ENCODE data around the gene KAZN. TPM values are rescaled to one million over a fixed set of nuclear protein-coding genes. Genes with fewer than 3 reads are reported as not detected.
A peak's percentile ranks its signal among the peaks of the same experiment; 100 is the strongest.

KAZN gene
- polyA plus RNA-seq, 4 donors, result 14.1 to 44.8 (median 34.2) TPM

DNA sequence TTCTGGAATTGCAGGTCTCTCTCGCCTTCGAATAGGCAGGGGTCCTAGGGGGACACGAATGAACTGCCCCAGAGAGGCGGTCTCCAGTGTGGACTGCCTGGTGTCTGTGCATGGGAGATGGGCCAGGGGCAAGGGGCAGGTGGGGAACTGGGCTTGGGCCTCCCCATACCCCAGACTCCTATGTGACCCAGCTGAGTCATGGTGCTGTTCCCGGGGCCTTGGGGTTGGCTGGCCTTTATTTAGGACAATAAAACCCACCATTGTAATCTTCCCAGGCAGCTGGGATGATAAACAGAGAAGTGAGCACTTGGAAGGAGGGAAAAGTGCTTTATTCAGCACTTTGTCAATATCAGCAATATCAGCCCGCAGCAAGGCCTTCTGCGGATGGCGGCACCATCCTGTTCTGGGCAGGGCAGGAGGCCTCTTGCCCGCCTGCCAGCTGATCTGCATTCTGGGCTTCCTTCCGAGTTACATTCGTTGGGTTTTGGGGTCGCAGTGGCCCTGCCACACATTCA lies 346.0 kb downstream of the KAZN start:
- no peak for DNase-seq (ENCODE audit: low read depth in 4 of 4, low spot score in 3 of 4)

DNA sequence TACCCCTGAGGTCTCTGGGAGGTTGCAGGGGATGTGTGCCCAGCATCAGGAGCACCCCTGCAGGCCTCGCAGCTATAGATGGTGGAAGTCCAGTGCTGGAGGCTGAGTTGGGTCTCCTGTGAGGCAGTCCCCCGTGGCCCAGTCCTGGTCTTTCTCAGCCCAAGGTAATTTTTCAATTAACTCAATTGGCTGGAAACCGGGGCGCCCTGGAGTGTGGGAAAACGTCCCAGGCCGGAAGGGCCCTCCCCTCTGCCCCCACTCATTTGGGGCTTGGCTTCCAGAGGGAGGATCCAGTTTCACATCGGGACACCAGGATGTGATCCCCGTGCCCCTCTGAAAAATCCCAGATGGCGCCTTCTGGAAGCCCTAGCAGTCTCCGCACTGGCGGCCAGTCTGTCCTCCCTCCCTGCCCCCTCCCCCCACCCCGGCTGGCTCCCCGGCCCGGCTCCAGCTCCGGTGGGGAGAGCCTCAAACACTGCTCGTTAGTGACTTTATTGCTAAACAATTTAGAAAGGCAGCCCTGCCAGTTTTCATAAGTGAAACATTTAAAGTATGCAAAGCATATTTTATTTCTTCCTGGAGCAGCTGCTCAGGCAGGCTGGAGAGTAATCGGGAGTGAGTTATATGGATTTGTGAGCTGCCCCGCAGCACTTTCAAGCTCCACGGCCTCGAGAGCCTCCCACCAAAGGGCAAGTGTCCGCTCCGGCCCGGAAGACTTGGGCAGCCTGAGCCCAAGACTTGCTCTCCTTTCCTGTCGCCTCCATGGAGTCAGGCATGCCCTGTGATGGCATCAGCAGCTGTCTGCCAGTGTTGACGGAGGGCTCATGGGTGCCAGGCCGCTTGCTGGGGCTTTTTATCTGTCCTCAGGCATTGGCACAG lies 346.9 kb downstream of the KAZN start:
- peak in 2 of 4 donors; percentile 70 to 79 for DNase-seq (ENCODE audit: low read depth in 4 of 4, low spot score in 3 of 4)

DNA sequence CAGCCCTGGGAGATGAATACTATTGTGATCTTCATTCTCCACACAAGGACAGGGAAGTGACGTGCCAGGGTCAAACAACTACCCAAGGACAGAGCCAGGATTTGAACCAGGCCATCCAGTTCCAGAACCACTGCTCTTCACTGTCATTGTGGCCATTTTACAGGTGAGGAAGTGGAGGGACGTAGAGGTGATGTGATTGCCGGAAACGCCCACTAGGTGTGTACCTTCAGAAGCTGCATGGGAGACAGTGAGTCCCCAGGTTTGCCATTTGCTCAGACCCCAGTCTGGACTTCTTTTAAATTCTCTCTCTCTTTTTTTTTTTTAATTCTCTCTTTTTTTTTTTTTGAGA lies 347.5 kb downstream of the KAZN start:
- no peak for DNase-seq (ENCODE audit: low read depth in 4 of 4, low spot score in 3 of 4)

DNA sequence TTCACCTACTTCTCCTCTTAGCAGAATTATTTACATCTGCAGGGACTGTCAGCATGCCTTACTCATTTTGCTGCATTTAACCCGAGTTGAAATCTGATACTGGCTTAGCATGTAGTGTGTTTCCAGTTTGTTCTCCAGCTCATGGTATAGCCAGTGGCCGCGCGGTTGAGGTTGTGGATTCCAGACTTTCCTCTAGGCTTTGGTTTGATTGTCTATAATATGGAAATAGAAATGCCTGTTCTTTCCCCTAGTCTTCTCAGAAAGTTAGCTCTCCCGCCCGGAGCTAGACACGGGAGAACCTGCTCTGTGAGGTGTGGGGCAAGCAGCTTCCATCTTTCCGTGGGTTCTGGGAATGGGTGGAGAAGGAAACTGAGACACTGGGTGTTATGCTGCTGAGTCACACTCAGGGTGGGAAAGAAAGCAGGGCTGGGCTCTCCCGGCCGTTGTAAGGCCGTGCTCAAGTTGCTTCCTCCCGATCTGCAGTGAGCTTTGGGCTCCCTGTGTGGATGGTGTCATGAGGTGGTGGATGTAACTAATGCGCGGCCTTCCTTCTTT lies 348.3 kb downstream of the KAZN start:
- DNase-seq (ENCODE audit: low read depth in 4 of 4, low spot score in 3 of 4), result no peak

DNA sequence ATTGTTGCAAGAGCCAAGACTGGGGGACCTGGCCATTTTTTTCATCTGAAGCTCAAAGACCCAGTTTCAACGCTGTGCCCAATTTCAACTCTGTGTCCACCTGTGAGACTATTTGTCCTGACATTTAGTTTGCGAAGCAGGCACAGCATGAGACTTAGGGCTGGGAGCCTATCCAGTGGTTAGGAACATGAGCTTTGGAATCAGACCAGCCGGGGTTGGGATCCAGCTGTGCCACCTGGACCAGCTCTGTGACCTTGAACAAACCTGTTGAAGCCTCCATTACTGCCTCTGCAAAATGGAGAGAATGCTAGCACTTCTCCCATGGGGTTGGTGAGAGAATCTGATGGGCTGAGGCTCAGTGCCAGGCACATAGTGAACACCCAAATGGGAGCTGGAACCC lies 348.9 kb downstream of the KAZN start:
- DNase-seq (ENCODE audit: low read depth in 4 of 4, low spot score in 3 of 4), result no peak

DNA sequence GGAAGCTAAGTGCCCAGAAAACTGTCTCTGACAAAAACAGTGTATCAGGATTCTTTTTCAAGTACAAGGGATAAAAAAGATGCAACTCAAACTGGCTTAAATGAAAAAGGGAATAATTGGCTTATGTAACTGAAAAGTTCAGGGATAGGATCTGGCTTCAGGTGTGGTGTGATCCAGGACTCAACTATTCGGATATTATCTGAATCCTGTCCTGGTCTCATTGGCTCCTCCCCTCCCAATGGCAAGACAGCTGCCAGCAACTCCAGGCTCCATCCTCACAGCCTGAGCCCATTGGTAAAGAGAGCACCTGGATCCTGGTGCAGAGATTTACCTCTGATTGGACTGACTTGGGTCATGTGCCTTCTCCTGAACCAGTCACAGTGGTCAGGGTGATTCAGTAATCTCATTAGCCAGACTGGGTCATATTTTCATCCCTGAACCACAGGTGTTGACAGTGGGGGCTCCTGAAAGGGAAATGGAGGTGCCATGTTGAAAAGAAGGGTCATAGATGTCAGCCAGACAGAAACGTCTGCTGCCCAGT lies 349.7 kb downstream of the KAZN start:
- no peak for DNase-seq (ENCODE audit: low read depth in 4 of 4, low spot score in 3 of 4)

DNA sequence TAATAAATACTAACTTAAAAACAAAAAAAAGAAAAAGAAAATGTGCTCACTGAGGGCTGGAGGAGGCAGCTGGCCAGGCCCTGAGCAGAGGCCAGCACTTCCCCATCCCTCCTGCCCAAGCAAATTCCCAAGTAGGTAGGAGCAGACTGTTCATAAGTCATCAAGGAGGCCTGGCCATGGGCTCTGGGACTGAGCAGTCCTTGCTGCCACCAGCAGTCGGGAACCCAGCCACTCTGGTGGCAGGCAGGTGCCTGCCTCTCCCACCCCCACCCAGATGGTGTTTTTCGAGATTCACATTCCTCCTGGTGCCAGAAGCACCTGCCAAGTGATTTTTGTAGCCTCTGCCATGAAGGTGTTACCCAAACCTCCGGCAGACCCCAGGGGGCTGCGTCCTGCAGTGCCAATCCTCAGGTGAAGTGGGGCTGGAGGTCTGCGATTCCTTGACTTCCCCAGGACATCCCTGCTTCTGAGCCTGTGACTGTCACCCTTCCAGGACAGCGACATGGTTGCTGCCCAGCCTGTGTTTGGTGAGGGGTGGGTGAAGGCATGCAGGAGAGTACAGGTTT lies 350.9 kb downstream of the KAZN start:
- DNase-seq (ENCODE audit: low read depth in 4 of 4, low spot score in 3 of 4), result no peak

DNA sequence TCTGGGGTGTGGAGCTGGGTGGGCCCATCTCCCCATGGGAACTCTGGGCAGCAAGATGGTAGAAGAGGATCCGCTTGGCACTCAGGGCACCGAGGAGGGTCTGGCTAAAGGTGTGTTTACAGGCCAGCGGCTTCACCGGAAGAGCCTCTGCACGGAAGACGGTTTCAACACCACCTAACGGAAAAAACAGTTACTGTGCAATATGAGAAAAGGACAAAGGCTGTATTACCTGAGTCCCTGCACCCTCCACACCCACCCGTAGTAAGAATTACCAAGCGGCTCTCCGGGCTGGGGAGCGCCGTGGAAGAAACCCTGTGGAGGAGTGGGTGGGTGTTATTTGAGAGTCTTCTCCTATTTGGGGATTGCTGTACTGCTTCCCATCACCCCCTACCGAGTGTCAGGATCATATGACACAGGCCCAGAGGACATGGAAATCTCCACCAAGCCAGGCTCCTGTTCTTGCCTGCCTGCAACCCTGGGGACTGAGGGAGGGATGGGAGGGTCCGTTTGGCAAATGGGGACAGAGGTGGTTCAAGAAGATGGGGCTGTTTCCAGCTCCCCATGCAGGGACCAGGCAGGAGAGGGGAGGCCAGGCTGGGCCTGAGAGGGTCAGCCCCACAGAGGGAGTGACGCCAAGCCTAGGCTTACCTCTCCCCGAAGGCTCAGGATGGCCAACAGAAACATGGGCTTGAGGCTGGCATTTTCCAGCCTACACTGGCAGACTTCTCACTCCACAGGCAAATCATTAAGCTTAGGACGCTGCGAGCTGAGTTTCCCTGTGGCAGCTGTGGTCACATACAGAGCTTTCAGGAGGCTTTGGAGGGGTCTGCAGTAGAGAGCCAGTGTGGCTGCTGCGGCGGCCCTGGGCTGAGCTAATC lies 351.6 kb downstream of the KAZN start:
- DNase-seq (ENCODE audit: low read depth in 4 of 4, low spot score in 3 of 4), result no peak

DNA sequence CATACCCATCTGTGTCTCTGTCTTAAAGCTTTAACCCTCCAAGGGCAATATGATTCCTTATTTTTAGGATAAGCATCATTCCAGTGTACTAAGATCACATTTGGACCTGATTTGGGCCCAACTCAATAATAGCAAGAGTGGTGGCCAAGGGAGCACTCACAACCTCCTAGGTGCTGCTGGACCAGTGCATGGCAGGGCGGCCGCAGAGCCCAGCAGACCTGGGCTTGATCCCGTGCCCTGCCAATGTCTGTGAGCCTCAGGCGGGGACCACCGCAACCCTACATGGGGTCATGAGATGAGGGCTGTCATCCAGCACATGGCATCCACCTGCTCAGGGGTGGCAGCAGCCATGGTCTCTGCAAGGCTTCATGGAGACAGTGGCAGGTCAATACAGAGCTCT lies 353.3 kb downstream of the KAZN start:
- DNase-seq (ENCODE audit: low read depth in 4 of 4, low spot score in 3 of 4), result no peak

DNA sequence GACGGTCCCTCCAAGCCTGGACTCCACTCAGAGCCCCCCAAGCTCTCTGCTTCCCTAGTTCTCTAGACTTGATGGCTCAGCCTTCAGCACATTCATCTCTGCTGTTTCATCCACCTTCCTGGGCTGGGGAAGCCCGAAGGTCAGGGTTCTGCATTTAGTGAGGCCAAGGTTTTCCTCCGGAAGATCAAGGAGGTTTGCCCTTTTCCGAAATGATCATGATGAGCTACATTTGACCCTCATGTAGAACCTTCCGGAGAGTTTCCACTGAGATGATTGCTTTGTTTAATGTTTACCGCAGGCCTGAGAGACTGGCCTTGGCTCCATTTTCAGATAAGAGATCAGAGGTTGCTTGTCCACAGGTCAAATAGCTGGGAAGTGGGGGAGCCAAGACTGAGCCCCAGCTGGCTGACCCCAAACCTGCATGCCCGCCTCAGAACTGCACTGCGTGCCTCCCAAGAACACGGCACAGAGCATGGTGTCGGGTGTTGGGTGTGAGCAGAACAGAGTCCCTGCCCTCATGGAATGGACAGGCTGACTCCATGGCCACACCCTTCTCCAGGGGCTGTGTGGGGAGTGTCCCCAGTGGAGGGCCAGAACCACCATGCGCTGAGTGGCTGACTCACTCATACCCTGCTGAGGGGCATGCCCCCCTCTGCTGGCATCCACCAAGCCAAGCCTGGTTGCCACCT lies 354.3 kb downstream of the KAZN start:
- DNase-seq (ENCODE audit: low read depth in 4 of 4, low spot score in 3 of 4), result no peak

DNA sequence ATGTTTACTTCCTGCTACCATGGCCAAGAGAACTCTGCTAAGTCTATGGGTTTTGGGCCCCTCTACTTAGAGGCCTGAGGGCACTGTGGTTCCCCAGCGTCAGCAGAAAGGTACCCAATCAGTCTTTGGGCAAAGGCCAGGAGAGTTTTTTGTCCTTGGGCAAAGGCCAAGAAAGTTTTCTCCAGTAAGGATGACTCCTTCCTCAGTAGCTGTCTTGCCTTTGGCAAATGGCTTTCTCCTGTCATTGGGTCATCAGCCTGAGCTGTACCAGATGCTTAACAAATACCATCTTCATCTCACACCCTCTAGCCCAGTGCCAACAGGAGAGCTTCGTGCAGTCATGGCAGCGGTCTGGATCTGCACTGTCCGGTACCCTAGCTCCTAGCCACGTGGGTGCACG lies 355.7 kb downstream of the KAZN start:
- no peak for DNase-seq (ENCODE audit: low read depth in 4 of 4, low spot score in 3 of 4)

DNA sequence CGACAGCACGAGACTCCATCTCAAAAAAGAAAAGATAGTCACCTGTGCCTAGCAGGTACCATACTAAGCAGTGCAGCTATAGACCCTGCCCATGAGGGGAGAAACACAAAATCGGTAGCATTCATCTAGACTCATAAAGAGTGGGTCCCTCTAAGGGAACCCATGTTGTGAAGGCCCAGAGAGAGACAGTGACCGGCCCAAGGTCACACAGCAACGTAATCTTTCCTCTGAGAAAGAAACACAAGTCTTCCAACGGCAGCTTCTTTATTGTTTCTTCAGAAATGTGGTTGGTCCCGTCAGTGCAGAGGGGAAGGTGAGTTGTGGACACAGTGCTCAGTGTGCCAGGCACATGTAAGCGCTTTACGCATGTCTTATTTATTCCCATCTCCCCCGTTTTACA lies 356.4 kb downstream of the KAZN start:
- DNase-seq (ENCODE audit: low read depth in 4 of 4, low spot score in 3 of 4), result no peak

DNA sequence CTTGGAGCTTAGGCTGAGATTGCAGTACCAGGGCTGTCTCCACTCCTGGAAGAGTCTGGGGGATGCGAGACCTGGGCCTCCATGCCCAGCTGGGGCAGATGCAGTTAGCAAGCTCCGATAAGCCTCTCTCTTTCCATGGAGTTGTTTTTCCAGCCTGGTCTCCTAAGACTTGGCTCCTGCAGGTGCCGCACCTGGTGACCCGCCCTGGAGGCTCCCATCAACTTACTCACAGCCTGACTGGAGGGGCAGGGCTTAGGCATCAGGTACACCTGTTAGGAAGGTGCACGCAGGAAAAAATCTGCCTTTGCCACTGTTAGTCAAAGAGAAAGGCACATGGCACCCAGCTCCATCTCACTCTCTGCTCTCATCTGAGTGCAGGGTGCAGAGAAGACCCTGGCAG lies 356.9 kb downstream of the KAZN start:
- no peak for DNase-seq (ENCODE audit: low read depth in 4 of 4, low spot score in 3 of 4)

DNA sequence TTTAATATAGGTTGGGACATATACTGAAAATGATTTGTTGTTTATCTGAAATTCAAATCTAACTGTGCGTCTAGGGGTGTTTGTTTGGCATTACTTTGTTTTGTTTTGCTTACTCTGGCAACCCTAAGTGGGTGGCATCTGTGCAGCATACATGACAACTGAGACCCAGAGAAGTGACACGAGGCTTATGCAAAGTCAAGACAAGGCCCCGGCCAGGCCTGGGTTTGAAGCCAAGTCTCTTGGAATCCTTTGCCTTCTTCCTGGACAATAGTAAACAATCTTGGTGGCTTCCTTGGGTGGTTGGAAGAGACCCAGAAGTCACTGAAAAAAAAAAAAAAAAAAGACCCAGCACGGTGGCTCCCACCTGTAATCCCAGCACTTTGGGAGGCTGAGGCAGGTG lies 357.5 kb downstream of the KAZN start:
- no peak for DNase-seq (ENCODE audit: low read depth in 4 of 4, low spot score in 3 of 4)

DNA sequence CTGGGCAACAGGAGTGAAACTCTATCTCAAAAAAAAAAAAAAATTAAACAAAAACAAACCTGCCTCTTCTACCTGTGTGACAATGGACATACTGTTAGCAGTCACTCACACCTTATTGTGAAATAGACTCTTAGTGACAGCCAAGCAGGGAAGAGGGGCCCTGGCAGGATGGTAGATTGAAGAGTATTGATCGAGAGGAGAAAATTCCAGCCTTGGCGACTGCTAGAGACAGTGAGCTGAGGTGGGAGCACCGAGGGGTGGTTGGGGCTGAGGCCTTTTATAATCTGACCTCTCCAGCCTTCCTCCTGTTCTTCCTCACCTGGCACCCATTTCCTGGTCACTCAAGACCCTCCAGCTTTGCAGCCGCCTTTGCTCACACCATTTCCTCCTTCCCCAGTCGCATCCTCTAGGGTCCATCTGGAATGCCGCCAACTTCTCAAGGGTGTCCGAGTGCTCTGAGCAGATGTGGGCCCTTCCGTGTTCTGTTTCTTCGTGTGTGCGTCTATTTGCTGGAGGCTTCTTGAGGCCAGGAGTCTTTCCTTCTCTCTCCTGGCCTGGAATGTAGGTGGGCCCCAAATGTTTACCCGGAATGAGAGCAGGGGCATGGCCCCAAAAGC lies 358.2 kb downstream of the KAZN start:
- no peak for DNase-seq (ENCODE audit: low read depth in 4 of 4, low spot score in 3 of 4)

DNA sequence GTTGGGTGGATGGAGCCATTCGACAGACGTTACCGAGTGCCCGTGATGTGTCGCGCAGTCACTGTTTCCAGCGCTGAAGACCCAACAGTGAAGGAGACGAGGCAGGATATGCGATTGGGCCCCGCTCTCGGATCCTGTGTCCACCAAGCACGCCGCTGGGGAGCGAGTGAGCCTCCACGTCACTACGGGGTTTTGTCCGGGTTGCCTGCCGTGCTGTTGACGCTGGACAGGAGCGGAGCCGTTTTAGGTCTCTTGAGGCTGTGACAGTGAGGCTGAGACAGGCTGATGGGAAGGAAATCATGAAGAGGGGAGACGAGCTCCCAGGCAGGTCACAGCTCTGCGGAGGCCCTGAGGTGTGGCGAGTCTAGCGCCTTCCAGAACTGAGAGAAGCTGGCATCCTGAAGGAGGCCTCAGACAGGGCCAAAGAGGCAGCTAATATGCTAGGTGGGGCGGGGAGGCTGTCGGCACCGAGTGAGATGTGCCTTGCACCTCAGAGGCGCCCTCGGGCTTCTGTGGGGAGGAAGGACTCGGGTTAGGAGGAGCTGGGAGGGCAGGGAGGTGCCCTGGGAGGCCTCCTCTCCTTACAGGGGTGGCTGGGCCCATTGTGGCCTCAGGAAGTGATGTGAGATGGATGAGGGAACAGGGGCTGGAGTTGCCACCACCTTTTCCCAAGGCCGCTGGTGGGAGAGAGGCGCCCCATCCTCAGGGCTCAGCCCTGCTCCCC lies 359.1 kb downstream of the KAZN start:
- DNase-seq (ENCODE audit: low read depth in 4 of 4, low spot score in 3 of 4), result no peak

DNA sequence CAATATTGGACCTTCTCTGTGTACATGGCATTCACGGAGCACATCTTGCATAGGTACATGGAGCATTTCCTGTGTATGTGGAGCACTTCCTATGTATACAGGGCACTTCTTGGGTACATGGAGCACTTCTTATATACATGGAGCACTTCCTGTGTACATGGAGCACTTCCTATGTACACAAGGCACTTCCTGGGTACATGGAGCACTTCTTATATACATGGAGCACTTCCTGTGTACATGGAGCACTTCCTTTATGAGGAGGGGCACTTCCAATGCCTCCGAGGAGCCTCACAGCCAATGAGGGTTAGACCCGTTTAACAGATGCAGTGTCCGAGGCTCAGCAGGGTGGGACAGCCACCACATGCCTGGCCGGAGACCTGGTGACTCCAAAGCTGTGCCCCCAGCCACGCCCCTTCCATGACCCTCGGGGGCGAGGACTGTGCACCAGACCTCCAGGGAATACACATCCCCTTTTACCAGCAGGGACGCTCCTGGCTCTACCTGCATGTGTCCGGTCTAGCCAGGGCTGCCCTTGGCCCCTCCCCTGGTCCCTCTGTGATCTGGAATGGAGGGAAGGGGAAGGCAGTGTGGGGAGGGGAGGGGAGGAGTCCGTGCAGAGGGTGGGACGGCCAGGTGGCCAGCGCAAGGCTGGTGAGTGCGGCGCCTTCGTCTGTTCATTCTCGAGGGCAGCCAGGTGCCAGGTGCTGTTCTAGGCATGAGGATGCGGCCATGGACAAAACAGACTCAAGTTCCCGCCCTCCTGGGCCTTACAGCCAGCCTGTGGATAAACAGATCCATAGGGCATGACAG lies 360.0 kb downstream of the KAZN start:
- DNase-seq (ENCODE audit: low read depth in 4 of 4, low spot score in 3 of 4), result no peak

DNA sequence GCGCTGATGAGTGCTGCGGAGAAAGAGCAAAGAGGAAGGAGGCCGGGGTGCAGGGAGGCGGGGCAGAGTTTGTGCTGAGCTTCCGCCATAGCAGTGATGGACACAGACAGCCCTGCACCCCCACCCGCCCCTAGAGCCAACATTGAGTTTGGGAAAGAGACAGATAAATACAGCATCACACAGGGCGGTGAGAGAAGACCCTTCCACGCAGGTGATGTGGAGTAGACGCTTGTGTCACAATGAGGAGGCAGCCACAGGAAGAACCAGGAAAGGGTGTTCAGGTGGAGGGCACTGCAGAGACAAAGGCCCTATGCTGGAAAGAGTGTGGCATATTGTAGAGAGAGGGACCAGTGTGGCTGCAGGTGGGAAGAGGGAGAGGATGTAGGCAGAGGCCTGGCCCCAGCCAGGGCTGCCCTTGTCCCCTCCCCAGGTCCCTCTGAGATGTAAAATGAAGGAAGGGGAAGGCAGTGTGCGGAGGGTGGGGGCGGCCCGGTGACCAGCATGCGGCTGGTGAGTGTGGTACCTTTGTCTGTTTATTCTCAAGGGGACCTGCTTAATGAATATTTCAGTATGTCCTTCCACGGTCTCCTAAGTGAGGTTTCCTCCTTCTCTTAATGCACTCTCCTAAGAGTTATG lies 360.7 kb downstream of the KAZN start:
- DNase-seq (ENCODE audit: low read depth in 4 of 4, low spot score in 3 of 4), result no peak
